ENCODE measurements around the gene UGT1A1.

The UGT1A1 gene

DNA sequence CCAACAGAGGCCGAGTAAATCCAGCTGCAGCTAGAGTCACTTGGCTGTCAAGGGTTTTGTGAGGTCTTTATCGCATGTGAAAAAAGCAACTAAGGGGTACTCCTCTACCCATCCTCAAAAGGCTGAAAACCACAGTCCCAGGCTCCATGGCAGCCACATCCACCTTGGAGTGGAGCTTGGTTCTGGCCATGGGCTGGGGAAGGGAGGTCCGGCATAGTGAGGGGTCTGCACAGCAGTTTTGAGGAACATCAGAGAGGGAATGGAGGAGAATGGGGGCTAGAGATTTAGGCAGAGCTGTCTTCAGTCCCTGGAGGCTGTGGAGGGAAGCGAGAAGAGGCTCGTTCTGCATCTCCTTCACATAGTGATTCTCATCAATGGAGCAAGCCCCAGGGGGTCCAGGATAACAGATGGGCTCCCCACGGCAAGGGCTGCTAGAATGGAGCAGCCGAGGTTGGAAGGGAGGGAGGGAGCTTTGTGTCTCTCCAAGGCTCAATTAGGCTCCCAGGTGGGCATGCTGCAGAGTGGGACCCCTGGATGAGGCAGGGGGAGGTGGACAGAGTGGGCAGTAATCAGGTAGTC, 39.1 kb downstream of the UGT1A1 start:
- no peak for DNase-seq

DNA sequence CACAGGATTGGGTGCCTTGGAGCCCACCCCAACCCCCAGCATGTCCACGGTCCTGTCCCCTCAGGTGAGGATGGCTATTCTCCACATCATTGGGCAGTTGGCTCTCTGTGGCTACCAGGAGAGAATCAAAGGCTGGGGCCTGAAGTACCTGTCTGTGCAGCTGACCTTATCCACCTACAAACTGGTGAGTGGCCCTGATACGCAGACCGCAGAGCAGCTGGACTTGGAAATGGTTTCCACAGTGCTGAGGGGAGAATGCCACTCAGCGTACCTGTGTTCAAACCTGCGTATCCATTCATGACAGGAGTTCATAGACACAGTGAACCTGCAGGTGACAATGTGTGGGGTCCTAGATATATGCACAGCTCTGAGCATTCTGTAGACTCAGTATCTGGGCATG, 39.6 kb downstream of the UGT1A1 start:
- DNase-seq: no peak

DNA sequence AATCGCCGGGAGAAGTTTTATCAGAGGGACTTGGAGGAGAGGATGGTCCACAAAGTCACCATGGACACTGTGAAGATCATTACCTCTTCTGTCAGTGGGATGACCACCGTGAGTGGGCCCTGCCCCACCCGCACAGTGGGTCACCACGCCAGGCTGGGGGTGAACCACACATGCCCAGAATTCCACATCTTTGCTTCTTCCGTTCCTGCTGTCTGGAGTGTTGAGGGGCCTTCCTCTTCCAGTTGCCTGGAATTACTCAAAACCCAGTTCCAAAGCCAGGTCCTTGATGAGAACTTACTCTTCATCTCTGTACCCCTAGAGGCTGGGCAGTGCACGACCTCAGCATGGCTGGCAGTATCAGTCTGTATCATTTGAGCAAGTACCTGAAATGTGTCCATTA, 40.1 kb downstream of the UGT1A1 start:
- DNase-seq: no peak

GRCh38 chr2:233801357-233802131, 41.5 kb downstream of the UGT1A1 start:
- DNase-seq: no peak

GRCh38 chr2:233802132-233802815, 42.2 kb downstream of the UGT1A1 start:
- DNase-seq: no peak

GRCh38 chr2:233803292-233803911, 43.3 kb downstream of the UGT1A1 start:
- no peak for DNase-seq

GRCh38 chr2:233803994-233804393, 43.9 kb downstream of the UGT1A1 start:
- DNase-seq: no peak

DNA sequence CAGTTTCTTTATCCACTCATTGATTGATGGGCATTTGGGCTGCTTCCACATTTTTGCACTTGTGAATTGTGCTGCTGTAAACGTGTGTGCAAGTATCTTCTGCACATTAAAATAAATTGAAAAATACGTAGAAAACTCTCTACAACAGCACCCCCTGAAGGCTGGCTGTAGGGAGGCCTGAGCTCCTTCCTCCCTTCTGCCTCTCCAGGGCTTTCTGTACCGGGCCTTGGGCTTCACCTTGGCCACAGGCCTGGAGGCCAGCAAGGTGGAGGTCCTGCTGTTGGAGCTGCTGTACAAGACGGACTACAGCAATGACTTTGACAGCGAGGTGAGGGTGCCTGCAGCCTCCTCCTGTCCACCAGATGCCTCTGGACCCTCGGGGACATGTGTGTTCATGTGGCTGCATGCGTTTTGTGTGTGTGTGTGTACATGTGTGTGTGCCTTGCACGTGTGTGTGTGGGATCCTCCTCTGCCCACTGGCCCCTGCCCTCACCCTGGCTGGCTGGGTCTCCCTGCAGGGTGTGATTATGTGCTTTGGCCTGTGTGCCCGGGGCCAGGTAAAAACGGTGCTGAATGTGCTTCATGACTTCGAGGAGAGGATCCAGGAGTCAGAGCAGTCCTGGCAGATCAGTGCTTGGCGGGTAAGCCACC, 47.3 kb downstream of the UGT1A1 start:
- no peak for DNase-seq

DNA sequence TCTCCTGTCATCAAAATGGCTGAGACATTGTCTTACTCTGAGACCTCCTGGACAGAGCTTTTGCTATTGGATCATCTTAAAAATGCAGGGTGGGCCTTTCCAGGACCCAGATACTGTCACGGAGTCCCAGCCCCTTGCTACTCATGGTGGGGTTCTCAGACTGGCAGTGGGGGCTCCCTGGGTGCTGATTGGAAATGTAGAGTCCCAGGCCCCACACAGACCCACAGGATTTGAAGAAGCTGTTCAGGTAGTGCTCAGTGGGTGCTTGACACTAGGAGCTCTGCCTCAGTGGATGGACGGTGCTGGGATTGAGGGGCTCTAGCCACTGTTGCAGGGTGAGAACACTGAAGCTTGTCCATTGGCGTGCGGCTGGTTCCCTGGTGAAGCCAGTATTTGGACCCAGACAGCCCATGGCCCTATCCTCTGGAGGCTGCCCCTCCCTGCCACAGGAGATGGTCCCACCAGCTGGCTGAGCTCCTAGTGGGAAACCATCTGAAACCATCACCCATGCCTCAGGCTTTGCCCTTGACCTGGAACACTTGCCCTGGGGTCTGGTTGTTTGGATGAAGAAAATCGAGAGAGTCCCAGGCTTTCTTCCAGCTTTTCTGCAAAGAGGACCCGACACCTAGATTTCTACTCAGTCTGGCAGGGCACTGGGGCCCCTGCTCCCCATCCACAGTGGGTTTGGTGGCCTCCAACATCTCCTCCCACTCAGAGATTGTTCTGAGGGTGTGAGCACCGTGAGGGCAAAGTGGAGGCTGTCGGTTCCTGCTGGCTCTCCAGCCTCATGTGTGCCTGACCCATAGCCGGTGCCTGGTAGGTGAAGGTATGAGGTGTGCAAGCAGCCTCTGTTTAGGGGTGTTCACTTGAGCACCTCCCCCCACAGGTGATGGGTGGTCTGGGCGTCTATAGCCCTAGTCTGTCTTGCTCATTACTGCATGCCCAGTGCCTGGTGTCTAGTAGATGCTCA, 48.2 kb downstream of the UGT1A1 start:
- DNase-seq: no peak

DNA sequence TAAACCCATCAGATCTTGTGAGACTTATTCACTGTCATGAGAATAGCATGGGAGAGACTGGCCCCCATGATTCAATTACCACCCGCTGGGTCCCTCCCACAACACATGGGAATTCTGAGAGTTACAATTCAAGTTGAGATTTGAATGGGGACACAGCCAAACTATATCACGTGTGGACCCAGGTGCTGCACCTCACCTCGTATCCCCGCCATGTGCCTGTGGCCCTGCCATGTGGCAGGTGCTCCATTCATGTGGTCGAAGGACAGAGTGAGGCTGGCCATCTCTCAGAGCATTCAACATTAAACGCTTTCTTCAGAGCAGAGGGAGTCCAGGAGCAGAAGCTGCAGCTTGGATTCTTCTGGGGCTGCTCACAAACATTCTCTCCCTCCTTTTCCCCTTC, 50.3 kb downstream of the UGT1A1 start:
- no peak for DNase-seq

DNA sequence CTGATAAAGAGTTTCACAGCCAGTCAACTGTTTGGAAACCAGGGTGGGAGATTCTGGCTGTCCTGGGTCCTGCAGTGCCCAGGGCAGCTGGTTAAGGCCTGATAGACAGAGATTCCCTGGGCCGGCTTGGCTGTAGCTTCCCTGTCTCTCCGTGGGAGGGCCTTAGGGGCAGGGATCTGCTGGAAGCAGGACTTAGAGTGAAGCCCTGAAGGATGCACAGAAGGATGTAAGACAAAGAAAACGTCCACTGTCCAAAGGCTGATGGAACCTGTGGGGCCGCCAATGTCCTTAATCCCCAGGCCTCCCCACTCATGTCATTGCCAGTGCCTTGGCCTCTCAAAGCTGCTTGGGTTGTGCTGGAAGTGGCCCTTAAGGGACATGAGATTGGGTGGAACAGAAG, 51.0 kb downstream of the UGT1A1 start:
- no peak for DNase-seq

DNA sequence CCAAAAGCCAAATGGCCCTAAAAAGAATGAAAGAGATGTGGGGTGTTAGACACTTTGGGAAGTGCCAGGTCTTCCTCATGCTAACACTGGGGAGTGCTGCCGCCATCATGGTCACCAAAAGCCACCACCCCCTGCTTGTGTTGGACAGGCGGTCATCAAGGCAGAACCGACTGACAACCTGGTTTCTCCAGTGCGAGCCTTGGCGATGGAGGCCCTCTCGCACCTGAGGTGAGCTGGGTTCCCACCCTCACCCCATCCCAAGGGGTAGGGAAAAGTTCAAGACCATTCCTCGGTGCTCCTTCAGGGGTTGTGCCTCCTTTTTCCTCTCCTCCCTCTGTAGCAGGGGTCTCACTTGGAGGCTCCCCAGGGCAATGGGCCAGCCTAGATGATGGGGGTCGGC, 51.7 kb downstream of the UGT1A1 start:
- no peak for DNase-seq

DNA sequence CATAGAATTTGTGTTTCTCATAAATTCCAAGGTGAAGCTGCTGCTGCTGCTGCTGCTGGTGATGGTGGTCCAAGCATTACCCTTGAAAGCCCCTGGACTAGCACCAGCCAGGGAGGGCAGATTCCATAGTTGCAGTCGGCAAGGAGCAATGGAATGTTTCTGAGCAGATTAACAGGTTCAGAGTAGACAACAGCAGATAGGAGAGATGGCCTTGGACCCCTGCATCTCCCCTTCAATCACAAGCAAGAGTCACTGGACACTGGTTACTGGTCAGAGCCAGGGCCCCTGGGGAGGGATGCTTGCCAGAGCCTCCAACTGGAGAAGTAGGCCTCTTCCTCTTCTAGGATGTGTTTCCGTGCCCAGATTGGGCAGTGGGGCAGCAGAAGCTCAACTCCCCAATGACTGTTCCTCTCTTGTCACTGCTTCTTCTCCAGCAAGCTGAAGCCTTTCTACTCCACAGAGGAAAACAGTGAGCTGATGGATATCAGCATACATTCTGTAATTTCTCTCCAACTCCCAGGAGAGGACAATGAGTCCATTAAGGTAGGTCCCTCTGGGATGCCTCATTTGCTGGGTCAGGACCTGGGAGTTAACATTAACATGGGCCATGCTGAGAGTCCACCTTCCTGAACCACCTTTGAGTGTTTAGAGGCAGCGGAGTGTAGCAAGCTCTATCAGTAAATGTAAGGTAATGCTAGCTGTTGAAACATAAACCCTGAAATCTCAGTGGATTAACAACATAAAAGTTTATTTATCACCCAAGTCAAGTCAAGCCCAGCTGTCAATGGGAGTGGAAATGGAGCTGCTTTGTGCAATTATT, 53.4 kb downstream of the UGT1A1 start:
- no peak for DNase-seq

- no peak for DNase-seq
These were observed 54.2 kb downstream of the UGT1A1 start for GRCh38 chr2:233814056-233814835.

DNA sequence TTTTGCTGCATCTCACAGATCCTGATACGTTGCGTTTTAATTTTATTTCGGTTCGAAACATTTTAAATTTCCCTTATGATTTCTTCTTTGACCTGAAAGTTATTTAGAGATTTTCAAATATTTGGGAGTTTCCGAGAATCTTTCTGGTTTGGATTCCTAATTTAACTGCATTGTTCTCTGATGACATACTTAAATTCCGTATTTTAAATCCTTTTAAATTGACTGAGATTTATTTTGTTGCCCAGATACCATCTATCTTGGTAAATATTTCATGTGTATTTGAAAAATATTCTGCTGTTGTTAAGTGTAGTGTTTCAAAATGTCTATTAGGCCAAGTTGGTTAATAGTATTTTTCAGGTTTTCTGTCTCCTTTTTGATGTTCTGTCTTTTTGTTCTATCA, 55.8 kb downstream of the UGT1A1 start:
- DNase-seq: no peak

DNA sequence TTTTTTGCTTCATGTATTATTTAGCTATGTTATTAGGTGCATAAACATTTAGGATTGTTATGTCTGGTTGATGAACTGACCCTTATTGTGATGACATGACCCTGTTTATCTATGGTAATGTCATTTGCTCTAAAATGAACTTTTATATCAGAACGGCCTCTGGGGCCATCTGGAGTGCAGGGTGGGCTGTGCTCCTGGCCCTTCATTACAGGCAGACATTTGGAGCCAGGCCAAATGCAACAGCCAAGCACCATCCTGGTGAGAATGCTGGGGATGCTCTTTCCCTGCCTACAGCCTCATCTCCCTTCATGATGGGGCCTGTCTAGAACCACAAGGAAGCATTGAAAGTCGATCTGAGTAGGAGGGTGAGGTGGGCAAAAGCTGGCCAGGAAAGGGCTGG, 56.3 kb downstream of the UGT1A1 start:
- no peak for DNase-seq

GRCh38 chr2:233816771-233817170, 56.7 kb downstream of the UGT1A1 start:
- DNase-seq: no peak

- DNase-seq: no peak
These were observed 57.4 kb downstream of the UGT1A1 start for GRCh38 chr2:233817361-233817911.

GRCh38 chr2:233817995-233818638, 58.0 kb downstream of the UGT1A1 start:
- DNase-seq: no peak

All from T-helper 9 cell (primary cell).